HG03460 (cell line): ENCODE data around the gene SUMO3.

Experiments used
- ATAC-seq: cut with Tn5 transposase; IDR thresholded peaks from one replicate; pipeline ENCODE4 v1.9.1; 2021; ENCODE audit not compliant: unreplicated experiment

SUMO3 gene

DNA sequence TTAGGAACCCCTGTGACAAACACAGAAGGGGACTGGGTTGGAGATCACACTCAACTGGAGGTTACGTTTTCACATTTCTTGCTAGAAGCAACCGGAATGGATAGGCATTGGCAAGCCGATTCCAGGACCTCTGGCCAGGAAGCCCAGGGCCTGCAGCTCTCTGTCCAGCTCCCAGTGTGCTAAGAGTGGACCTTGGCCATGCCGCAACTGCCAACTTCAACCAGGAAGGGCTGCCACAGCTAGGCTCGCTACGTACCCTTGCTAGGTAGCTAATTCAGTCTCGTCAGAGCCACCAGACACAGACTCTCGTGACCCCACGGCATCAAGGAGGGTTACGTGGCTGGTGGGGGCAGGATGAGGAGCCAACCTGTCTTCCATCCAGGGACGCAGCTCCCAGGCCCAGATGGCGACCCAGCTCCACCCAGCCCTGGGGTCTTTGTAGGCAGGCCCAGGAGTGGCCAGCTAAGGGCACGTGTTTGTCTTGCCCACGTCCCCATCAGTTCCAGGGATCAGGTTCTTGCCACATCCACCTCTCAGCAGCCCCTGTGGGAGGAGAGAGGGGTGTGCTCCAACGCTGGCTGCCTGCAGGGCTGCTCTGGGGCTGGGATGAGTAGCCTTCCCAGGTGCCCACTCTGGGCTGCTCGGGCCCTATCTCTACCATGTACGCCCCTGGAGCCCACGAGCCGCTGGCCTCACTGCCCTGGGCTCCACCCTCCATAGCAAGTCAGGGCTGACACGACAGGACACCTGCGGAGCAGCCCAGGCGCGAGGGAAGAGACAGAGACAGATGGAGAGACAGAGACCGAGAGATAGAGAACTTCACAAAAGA lies 55.4 kb downstream of the SUMO3 start:
- no peak for ATAC-seq

GRCh38 chr21:44761747-44762208 lies 56.1 kb downstream of the SUMO3 start:
- ATAC-seq: no peak

GRCh38 chr21:44761011-44761729 lies 56.7 kb downstream of the SUMO3 start:
- no peak for ATAC-seq

GRCh38 chr21:44760376-44760775 lies 57.5 kb downstream of the SUMO3 start:
- no peak for ATAC-seq

- no peak for ATAC-seq
Observed at GRCh38 chr21:44759628-44760285, 58.1 kb downstream of the SUMO3 start.

GRCh38 chr21:44758781-44759627 lies 58.9 kb downstream of the SUMO3 start:
- ATAC-seq: no peak

DNA sequence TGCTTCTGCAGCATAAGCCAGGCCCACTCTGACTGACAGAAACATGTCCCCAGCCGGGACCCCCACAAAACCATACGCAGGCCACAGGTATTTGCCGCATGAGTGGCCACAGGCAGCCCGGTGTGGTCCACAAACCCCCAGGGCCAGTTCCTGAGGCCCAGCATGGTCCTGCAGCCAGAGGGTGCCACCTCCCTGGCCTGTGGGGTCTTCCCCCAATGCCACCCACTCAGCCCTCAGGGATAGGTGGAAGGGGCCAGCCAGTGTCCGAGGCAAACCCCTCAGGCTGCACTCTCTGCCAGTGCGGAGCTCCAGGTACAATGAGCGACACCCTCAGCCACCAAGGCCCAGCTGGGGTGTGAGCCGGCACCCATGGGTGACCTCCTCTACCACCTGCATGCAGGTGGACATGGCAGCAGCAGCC lies 59.7 kb downstream of the SUMO3 start:
- no peak for ATAC-seq

DNA sequence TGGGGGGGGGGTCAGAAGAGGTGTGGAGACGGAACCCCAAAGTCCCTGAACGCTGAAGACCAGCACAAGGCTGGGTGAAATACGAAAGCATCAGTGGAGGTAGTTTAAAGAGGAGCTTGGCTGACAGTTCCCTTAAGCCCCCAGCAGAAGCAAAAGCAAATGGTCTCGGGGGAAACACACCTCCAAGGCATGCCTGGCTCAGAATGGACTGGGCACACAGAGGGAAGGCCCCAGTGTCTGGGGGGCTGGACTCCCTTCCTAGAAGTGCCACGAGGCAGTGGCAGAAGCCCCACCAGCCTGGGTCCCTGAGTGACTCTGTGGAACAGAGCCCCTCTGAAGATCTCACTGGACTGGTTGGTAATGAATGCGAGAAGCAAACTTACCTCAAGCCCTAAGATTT lies 60.1 kb downstream of the SUMO3 start:
- no peak for ATAC-seq

DNA sequence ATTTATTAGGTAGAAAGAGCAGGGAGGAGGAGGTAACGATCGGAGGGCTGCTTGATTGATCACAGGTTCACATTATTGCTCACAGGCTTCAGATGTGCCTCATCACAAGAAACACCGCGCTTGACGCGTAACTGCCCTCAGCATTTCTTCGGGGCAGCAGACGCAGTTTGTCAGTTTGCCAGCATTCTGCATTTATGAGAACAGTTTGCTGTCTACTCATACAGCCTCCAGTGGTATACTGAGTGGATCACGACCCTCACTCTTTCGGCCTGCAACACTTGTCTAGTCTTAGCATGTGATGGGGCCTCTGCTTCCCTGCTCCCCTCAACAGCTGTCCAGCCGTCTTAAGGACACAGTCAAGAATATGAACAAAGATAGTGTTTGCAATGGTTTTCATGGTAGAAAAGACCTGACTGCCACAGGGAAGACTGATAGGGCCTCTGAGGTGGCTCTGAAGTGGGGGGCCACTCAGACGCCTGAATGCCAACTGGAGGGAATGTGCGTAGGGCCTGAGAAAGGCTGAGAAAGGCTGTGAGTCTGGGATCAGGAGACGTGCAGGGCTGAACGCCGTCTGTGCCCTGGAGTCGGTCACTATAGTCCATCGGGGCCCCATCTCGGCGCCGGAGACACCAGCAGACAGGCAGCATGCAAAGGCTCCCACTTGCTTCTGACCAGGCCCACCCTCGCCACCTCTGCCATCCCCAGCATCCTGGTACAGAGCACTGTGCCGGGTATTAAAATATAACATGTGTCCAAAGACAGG lies 61.3 kb downstream of the SUMO3 start:
- ATAC-seq: no peak
